Heart right ventricle (tissue), 16 donors: ENCODE measurements around the gene HELB. TPM values are rescaled to one million over a fixed set of nuclear protein-coding genes. Genes with fewer than 3 reads are reported as not detected.

Experiments
- ATAC-seq, 8 donors: fragments of 200-7000 bp; cut with Tn5 transposase; one replicate each; pipeline ENCODE4 v1.9.1; 2020; ENCODE audit warnings: mild to moderate bottlenecking in 8 of 8, moderate library complexity in 8 of 8, moderate number of reproducible peaks in 1 of 8
- DNase-seq, 2 donors: peaks; one replicate each; pipeline ENCODE4 v3.0.0-alpha.2; 2020
- H3K27ac ChIP-seq, 10 donors: fragments of 200-600 bp; sonication (generic) in 2 of 10; one replicate each; pipeline versions ENCODE4 v1.5.0 to v1.8.0; 2020 to 2022; ENCODE audit warnings: mild to moderate bottlenecking in 3 of 10
- H3K27me3 ChIP-seq, 7 donors: fragments of 200-600 bp; one replicate each; pipeline ENCODE4 v1.8.0; 2021 to 2022; ENCODE audit warnings: mild to moderate bottlenecking in 2 of 7
- H3K36me3 ChIP-seq, 9 donors: fragments of 200-600 bp; sonication (generic) in 1 of 9; one replicate each; pipeline versions ENCODE4 v1.5.0 to v1.8.0; 2020 to 2022; ENCODE audit warnings: mild to moderate bottlenecking in 2 of 9
- H3K4me1 ChIP-seq, 9 donors: fragments of 200-600 bp; sonication (generic) in 1 of 9; one replicate each; pipeline versions ENCODE4 v1.5.0 to v1.8.0; 2020 to 2022; ENCODE audit warnings: mild to moderate bottlenecking in 4 of 9
- H3K4me3 ChIP-seq, 10 donors: fragments of 200-600 bp; sonication (generic) in 2 of 10; one replicate each; pipeline versions ENCODE4 v1.5.0 to v1.8.0; 2020 to 2022; ENCODE audit warnings: mild to moderate bottlenecking in 7 of 10, moderate library complexity in 2 of 10
- H3K9me3 ChIP-seq, 11 donors: fragments of 200-600 bp in 10 of 11; sonication (generic) in 2 of 11; one replicate each; pipeline versions ENCODE4 v1.5.0 to v1.8.0; 2013 to 2022; ENCODE audit warnings: mild to moderate bottlenecking in 2 of 11, control low read depth in 1 of 11, moderate library complexity in 1 of 11
- WGBS, 2 donors: extraction: QIAGEN DNeasy Blood & Tissue Kit; methylation state at CpG; one replicate each; pipeline ENCODE4 v1.1.7; 2013; ENCODE audit warnings: inconsistent platforms in 1 of 2; 5-methylcytosine and 5-hydroxymethylcytosine counted together
- intact Hi-C, 10 donors: fragments of 100-400 bp; cut with DNase I; formaldehyde crosslinking; loops; one replicate each; pipeline versions ENCODE4 v1.11.1 to v1.14.2; 2022
- polyA plus RNA-seq, 2 donors: library from polyadenylated mRNA; stranded (reverse); fragments of 200-250 nt; gene quantifications; one replicate each; pipeline ENCODE4 v1.2.3, GENCODE V29; 2013
- total RNA-seq, 10 donors: library from RNA; stranded (reverse); fragmentation: NEBNext Ultra II Directional in 3 of 10; extraction: Animal tissue kit (Norgen Biotek cat#: 25700) in 3 of 10; gene quantifications; one replicate each; pipeline versions ENCODE4 v1.2.1 to v1.2.4, GENCODE V29; 2021 to 2023
- TF ChIP-seq, protein P1 (sequence below), 9 donors: fragments of 200-600 bp; sonication (generic) in 2 of 9; IDR thresholded peaks; one replicate each; pipeline versions ENCODE4 v1.5.0 to v1.8.0; 2021 to 2022; ENCODE audit warnings: antibody characterized with exemption in 9 of 9, mild to moderate bottlenecking in 5 of 9, moderate library complexity in 1 of 9
- donor health status: Arrhythmogenic right ventricular cardiomyopathy.
- donor health status: ischemic (EF 13 %, LVEDD 7.1; RV severe dilation, severe dysfunction).
- donor health status: healthy with polysubstance abuse.
- donor health status: DM: no; HTN: yes; CAD: no.
- donor health status: DM: no; HTN: no; CAD: no.
- donor health status: ischemic (EF 25% LVEDD 6.9; RV normal size, moderate dysfunction).
- donor health status: ischemic (EF 25% LVEDD 5.7; RV mildly dilated, moderate dysfunction).
- donor health status: healthy.
- donor health status: DM: yes; HTN: yes; CAD: no.
- donor health status: Ischemic cardiomyopathy.
- donor health status: ischemic (EF 35%, LVEDD 5.7; RV mildly dilated, moderate dysfunction).
- donor health status: nonischemic (EF 11% LVEDD 7.7; RV severe dilation, severe dysfunction).
- donor health status: DM: yes; HTN: yes; CAD: no.
- donor health status: PGD.
- donor health status: ischemic (EF 29% LVEDD 5.4; RV normal size, mild dysfunction).
- donor health status: nonischemic (EF 23%, LVEDD 6.1; RV moderate dilation, normal function).

The HELB gene
- total and polyA plus RNA-seq, 12 donors = 0.16 to 3.6 (median 0.82) TPM

GRCh38 chr12:66329941-66330340, 27.6 kb downstream of the HELB start:
- intact Hi-C loops = no loop called here
- TF ChIP-seq, protein P1, sequence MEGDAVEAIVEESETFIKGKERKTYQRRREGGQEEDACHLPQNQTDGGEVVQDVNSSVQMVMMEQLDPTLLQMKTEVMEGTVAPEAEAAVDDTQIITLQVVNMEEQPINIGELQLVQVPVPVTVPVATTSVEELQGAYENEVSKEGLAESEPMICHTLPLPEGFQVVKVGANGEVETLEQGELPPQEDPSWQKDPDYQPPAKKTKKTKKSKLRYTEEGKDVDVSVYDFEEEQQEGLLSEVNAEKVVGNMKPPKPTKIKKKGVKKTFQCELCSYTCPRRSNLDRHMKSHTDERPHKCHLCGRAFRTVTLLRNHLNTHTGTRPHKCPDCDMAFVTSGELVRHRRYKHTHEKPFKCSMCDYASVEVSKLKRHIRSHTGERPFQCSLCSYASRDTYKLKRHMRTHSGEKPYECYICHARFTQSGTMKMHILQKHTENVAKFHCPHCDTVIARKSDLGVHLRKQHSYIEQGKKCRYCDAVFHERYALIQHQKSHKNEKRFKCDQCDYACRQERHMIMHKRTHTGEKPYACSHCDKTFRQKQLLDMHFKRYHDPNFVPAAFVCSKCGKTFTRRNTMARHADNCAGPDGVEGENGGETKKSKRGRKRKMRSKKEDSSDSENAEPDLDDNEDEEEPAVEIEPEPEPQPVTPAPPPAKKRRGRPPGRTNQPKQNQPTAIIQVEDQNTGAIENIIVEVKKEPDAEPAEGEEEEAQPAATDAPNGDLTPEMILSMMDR (IDR thresholded peaks at IDR 0.05) = no peak
- H3K9me3 ChIP-seq = no peaks in the 10 kb centered on the region
- no peak for DNase-seq
- H3K36me3 ChIP-seq = peaks cover 0 to 50% (median 4%) of the 10 kb centered on the region in 9 donors
- WGBS, 2 donors = 72 to 74% methylated on average over 5 of the region's 5 CpGs
- ATAC-seq = no peak
- H3K4me3 ChIP-seq = no peak overlapping the region
- no peak overlapping the region for H3K27ac ChIP-seq
- peaks cover 0 to 5% (median 0%) of the 10 kb centered on the region in 9 donors for H3K4me1 ChIP-seq
- no peaks in the 10 kb centered on the region for H3K27me3 ChIP-seq

GRCh38 chr12:66331016-66331415, 28.7 kb downstream of the HELB start:
- Histone ChIP-seq H3K36me3 (peaks cover 0 to 44% (median 0%) of the 10 kb centered on the region in 9 donors), H3K9me3 (no peaks in the 10 kb centered on the region), H3K4me1 (peaks cover 0 to 5% (median 0%) of the 10 kb centered on the region in 9 donors), H3K27ac (no peak overlapping the region), H3K27me3 (no peaks in the 10 kb centered on the region), H3K4me3 (no peak overlapping the region)
- TF ChIP-seq, protein P1 (IDR thresholded peaks at IDR 0.05) = no peak
- intact Hi-C loops = no loop called here
- no peak for ATAC-seq
- WGBS, 2 donors = 92 to 94% methylated on average over 13 of the region's 13 CpGs
- DNase-seq = no peak

GRCh38 chr12:66331814-66332213, 29.5 kb downstream of the HELB start:
- DNase-seq = no peak
- TF ChIP-seq, protein P1 (IDR thresholded peaks at IDR 0.05) = no peak
- H3K27ac ChIP-seq = no peak overlapping the region
- ATAC-seq = no peak
- H3K4me1 ChIP-seq = peaks cover 0 to 5% (median 0%) of the 10 kb centered on the region in 9 donors
- WGBS, 2 donors = 41 to 56% methylated on average over 1 of the region's 1 CpG
- no peak overlapping the region for H3K4me3 ChIP-seq
- intact Hi-C loops = no loop called here
- H3K9me3 ChIP-seq = no peaks in the 10 kb centered on the region
- H3K36me3 ChIP-seq = peaks cover 0 to 37% (median 0%) of the 10 kb centered on the region in 9 donors
- H3K27me3 ChIP-seq = no peaks in the 10 kb centered on the region

GRCh38 chr12:66335746-66336145, 33.5 kb downstream of the HELB start:
- no peak overlapping the region for H3K27ac ChIP-seq
- WGBS, 2 donors = 92 to 95% methylated on average over 2 of the region's 2 CpGs
- no peak overlapping the region for H3K4me3 ChIP-seq
- no peak for DNase-seq
- ATAC-seq = no peak
- TF ChIP-seq, protein P1 (IDR thresholded peaks at IDR 0.05) = no peak
- intact Hi-C loops = no loop called here
- H3K27me3 ChIP-seq = no peaks in the 10 kb centered on the region
- H3K36me3 ChIP-seq = peaks cover 0 to 63% (median 0%) of the 10 kb centered on the region in 9 donors
- H3K4me1 ChIP-seq = no peaks in the 10 kb centered on the region
- H3K9me3 ChIP-seq = peaks cover 0 to 14% (median 0%) of the 10 kb centered on the region in 11 donors
